ENCODE results near the gene POLR3F. TPM values are rescaled to one million over a fixed set of nuclear protein-coding genes. Genes with fewer than 3 reads are reported as not detected.

Gene POLR3F
- total and polyA plus RNA-seq, 9 of the 15 experiments (the other 6 are each of a cell fraction or from before 2014, with no cell fraction given), result 7.0 to 15.0 (median 9.6) TPM

DNA sequence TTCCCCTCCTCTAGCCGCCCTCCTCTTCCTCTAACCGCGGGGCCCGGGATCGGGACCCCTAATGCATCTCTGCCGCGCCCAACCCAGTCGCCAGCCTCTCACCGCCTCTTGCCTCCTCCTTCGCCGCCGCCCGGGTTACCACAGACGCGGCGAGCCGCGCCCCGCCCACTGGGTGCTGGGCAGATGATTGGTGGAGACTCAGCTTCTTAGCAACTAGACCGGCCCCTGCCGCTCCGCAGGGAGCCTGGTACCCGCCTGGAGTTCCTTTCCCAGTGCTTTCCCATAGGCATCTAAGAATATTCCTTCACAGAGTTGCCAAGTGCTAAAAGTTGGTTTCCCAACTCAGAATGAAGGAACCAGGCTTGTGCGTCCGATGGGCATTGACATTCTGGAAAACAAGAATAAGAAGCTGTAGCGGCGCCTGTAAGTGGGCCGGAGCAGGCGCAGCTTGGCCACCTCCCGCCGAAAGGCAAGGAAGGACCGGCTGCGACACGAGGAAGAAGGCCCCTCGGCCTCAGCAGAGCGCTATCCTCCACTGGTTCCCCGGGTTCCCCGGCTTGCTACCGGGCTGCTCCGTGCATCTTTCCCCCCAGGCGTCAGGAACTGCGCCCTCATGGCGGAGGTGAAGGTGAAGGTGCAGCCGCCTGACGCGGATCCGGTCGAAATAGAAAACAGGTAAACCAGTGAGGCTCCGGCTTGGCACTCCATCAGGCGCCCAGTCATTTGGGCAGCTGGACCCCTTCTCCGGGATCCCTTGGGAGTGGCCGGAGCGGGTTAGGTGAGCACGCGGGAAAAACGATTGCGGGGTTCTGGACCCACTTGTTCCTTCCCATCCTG, at the start of gene POLR3F, which contains the start of gene DZANK1 (continued):
- TF ChIP-seq ZNF165 (CRISPR knock-in tag; IDR thresholded peaks at IDR 0.05; ENCODE audit: borderline replicate concordance), result no peak
- TF ChIP-seq ZNF239 (CRISPR knock-in tag; IDR thresholded peaks at IDR 0.05), result no peak
- TF ChIP-seq, protein P1, sequence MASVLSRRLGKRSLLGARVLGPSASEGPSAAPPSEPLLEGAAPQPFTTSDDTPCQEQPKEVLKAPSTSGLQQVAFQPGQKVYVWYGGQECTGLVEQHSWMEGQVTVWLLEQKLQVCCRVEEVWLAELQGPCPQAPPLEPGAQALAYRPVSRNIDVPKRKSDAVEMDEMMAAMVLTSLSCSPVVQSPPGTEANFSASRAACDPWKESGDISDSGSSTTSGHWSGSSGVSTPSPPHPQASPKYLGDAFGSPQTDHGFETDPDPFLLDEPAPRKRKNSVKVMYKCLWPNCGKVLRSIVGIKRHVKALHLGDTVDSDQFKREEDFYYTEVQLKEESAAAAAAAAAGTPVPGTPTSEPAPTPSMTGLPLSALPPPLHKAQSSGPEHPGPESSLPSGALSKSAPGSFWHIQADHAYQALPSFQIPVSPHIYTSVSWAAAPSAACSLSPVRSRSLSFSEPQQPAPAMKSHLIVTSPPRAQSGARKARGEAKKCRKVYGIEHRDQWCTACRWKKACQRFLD (CRISPR knock-in tag; IDR thresholded peaks at IDR 0.05), result no peak
- TF ChIP-seq ZNF444 (CRISPR knock-in tag; IDR thresholded peaks at IDR 0.05), result no peak
- TF ChIP-seq BHLHE40 (IDR thresholded peaks at IDR 0.05; ENCODE audit: low read length), result no peak
- TF ChIP-seq, protein P2, sequence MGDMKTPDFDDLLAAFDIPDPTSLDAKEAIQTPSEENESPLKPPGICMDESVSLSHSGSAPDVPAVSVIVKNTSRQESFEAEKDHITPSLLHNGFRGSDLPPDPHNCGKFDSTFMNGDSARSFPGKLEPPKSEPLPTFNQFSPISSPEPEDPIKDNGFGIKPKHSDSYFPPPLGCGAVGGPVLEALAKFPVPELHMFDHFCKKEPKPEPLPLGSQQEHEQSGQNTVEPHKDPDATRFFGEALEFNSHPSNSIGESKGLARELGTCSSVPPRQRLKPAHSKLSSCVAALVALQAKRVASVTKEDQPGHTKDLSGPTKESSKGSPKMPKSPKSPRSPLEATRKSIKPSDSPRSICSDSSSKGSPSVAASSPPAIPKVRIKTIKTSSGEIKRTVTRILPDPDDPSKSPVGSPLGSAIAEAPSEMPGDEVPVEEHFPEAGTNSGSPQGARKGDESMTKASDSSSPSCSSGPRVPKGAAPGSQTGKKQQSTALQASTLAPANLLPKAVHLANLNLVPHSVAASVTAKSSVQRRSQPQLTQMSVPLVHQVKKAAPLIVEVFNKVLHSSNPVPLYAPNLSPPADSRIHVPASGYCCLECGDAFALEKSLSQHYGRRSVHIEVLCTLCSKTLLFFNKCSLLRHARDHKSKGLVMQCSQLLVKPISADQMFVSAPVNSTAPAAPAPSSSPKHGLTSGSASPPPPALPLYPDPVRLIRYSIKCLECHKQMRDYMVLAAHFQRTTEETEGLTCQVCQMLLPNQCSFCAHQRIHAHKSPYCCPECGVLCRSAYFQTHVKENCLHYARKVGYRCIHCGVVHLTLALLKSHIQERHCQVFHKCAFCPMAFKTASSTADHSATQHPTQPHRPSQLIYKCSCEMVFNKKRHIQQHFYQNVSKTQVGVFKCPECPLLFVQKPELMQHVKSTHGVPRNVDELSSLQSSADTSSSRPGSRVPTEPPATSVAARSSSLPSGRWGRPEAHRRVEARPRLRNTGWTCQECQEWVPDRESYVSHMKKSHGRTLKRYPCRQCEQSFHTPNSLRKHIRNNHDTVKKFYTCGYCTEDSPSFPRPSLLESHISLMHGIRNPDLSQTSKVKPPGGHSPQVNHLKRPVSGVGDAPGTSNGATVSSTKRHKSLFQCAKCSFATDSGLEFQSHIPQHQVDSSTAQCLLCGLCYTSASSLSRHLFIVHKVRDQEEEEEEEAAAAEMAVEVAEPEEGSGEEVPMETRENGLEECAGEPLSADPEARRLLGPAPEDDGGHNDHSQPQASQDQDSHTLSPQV (IDR thresholded peaks at IDR 0.05), result no peak
- TF ChIP-seq SMAD2 (IDR thresholded peaks at IDR 0.05; ENCODE audit: low read depth, low read length), result no peak
- TF ChIP-seq ZNF324 (CRISPR knock-in tag; IDR thresholded peaks at IDR 0.05), result no peak
- TF ChIP-seq, protein P3, sequence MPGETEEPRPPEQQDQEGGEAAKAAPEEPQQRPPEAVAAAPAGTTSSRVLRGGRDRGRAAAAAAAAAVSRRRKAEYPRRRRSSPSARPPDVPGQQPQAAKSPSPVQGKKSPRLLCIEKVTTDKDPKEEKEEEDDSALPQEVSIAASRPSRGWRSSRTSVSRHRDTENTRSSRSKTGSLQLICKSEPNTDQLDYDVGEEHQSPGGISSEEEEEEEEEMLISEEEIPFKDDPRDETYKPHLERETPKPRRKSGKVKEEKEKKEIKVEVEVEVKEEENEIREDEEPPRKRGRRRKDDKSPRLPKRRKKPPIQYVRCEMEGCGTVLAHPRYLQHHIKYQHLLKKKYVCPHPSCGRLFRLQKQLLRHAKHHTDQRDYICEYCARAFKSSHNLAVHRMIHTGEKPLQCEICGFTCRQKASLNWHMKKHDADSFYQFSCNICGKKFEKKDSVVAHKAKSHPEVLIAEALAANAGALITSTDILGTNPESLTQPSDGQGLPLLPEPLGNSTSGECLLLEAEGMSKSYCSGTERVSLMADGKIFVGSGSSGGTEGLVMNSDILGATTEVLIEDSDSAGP (CRISPR knock-in tag; IDR thresholded peaks at IDR 0.05), result no peak
- TF ChIP-seq, protein P4, sequence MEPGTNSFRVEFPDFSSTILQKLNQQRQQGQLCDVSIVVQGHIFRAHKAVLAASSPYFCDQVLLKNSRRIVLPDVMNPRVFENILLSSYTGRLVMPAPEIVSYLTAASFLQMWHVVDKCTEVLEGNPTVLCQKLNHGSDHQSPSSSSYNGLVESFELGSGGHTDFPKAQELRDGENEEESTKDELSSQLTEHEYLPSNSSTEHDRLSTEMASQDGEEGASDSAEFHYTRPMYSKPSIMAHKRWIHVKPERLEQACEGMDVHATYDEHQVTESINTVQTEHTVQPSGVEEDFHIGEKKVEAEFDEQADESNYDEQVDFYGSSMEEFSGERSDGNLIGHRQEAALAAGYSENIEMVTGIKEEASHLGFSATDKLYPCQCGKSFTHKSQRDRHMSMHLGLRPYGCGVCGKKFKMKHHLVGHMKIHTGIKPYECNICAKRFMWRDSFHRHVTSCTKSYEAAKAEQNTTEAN (CRISPR knock-in tag; IDR thresholded peaks at IDR 0.05), result no peak
- TF ChIP-seq TAF1 (IDR thresholded peaks at IDR 0.05; ENCODE audit: control insufficient read depth, extremely low read depth, insufficient read depth, low read length, severe bottlenecking), result peak; percentile 39
- TF ChIP-seq MAFK (IDR thresholded peaks at IDR 0.05; ENCODE audit: low read length), result no peak
- TF ChIP-seq, protein P5, sequence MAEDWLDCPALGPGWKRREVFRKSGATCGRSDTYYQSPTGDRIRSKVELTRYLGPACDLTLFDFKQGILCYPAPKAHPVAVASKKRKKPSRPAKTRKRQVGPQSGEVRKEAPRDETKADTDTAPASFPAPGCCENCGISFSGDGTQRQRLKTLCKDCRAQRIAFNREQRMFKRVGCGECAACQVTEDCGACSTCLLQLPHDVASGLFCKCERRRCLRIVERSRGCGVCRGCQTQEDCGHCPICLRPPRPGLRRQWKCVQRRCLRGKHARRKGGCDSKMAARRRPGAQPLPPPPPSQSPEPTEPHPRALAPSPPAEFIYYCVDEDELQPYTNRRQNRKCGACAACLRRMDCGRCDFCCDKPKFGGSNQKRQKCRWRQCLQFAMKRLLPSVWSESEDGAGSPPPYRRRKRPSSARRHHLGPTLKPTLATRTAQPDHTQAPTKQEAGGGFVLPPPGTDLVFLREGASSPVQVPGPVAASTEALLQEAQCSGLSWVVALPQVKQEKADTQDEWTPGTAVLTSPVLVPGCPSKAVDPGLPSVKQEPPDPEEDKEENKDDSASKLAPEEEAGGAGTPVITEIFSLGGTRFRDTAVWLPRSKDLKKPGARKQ (CRISPR knock-in tag; IDR thresholded peaks at IDR 0.05), result no peak
- peak; percentile 28; the same call in 1 of the 2 replicates for TF ChIP-seq L3MBTL2 (IDR thresholded peaks at IDR 0.05)
- TF ChIP-seq GABPB2 (CRISPR knock-in tag; conservative IDR thresholded peaks at IDR 0.05), result no peak
- no peak for TF ChIP-seq MCM3 (IDR thresholded peaks at IDR 0.05)
- TF ChIP-seq NFXL1 (CRISPR knock-in tag; IDR thresholded peaks at IDR 0.05), result no peak
